GM21717 (cell line): ENCODE data around the gene MOCOS.
A peak's percentile ranks its signal among the peaks of the same experiment; 100 is the strongest.
"Not testable (repeated sequence)": the region's sequence is repeated elsewhere in the genome, so short reads cannot be mapped to it uniquely, and the experiment has no call there.

ENCODE experiments used
- ATAC-seq: cut with Tn5 transposase; IDR thresholded peaks from one replicate; pipeline ENCODE4 v1.9.1; 2021; ENCODE audit warnings: mild to moderate bottlenecking, moderate library complexity; ENCODE audit not compliant: unreplicated experiment

Gene MOCOS, protein sequence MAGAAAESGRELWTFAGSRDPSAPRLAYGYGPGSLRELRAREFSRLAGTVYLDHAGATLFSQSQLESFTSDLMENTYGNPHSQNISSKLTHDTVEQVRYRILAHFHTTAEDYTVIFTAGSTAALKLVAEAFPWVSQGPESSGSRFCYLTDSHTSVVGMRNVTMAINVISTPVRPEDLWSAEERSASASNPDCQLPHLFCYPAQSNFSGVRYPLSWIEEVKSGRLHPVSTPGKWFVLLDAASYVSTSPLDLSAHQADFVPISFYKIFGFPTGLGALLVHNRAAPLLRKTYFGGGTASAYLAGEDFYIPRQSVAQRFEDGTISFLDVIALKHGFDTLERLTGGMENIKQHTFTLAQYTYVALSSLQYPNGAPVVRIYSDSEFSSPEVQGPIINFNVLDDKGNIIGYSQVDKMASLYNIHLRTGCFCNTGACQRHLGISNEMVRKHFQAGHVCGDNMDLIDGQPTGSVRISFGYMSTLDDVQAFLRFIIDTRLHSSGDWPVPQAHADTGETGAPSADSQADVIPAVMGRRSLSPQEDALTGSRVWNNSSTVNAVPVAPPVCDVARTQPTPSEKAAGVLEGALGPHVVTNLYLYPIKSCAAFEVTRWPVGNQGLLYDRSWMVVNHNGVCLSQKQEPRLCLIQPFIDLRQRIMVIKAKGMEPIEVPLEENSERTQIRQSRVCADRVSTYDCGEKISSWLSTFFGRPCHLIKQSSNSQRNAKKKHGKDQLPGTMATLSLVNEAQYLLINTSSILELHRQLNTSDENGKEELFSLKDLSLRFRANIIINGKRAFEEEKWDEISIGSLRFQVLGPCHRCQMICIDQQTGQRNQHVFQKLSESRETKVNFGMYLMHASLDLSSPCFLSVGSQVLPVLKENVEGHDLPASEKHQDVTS

DNA sequence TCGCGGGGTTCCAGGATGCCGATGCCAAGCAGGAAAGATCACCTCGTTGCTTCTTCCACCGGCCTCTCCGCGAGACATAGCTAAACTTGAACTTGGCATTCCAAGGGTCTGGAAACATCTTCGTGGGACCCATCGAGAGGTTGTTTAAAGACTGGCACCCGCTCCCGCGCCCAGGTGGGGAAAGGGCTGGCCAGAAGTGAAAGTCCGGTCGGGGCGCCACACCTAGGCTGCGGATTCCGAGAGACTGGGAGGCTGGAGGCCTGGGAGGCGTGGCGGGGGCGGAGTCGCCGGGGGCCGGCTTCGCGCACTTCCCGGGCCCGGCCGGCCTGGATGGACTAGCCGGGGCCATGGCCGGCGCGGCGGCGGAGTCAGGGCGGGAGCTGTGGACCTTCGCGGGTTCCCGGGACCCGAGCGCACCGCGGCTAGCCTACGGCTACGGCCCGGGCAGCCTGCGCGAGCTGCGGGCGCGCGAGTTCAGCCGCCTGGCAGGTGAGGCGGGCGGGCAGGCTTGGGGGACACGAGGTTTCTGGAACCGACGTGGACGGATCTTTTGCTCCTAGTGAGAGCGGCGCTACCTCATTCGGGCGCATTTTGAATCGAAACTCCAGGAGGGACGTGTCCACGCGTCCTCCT, at the start of gene MOCOS:
Gene MOCOS, plus strand, starts transcription at position 305 of the 633 bp plus-strand sequence. Its CDS starts 43 bp downstream, at position 348.
- ATAC-seq: peak; percentile 87

DNA sequence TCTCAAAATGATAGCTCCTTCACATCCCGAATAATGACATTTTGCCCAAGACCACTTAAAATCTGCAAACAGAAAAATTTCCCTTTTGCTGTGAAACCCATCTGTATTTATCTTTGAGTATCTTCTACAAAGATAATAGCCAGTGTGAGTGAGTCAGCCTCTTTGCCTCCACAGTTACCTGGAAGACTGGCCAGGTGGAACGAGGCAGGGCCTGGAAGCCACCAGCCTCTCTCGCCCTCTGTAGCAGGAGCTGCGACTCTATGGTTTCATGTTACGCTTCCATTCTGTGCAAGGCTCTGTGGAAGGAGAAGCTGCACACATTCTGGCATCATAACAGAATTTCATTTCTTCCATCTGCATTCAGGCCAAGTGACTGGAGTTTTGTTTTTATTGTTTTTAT, 48.1 kb upstream of the MOCOS start:
- ATAC-seq: no peak

- no peak for ATAC-seq
Observed at GRCh38 chr18:36141576-36141975, 45.7 kb upstream of the MOCOS start.

DNA sequence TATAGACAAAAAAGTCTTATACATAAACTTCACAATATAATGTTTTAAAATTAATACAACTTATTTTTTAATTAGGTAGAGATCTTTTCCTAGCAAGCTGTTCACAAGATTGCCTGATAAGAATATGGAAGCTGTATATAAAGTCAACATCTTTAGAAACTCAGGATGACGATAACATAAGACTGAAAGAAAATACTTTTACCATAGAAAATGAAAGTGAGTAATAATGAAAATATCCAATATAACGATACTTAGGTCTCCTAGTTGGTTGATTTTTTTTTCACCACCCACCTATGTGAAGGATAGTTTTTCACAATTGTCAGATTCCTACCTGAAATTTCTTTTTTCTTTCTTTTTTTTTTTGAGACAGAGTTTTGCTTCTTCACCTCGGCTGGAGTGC, 44.5 kb upstream of the MOCOS start:
- no peak for ATAC-seq

DNA sequence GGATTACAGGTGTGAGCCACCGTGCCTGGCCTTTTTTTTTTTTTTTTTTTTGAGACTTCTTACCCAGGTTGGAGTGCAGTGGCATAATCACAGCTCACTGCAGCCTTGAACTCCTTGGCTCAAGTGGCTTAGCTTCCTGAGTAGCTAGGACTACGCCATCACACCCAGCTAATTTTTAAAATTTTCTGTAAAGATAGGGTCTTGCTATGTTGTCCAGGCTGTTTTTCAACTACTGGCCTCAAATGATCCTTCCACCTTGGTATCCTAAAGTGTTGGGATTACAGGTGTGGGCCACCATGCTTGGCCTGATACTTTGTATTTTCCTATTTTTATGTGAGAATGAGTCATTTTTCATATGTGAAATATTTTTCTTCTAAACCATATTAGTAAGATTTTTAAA, 43.9 kb upstream of the MOCOS start:
- no peak for ATAC-seq

- ATAC-seq: peak; percentile 99
Observed at GRCh38 chr18:36149514-36150289, 37.6 kb upstream of the MOCOS start.

DNA sequence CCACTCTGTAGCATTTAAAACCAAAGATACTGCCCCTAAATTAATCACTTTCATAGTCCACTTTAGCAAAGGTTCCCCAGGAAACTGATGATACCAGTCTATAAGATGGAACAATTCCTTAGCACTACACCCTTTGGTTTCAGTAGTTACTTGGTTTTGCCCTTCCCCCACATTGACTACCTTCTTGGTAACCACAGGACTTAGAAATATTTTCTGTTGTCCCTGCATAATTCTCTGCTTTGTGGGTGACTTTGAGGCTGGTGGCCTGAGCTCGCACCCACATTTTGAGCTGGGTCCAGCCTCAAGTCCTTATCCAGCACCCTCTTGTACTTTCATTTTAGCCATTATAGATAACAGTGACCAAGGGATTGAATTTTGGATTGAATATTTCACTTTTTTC, 34.5 kb upstream of the MOCOS start:
- no peak for ATAC-seq

- no peak for ATAC-seq
Observed at GRCh38 chr18:36153203-36153602, 34.1 kb upstream of the MOCOS start.

DNA sequence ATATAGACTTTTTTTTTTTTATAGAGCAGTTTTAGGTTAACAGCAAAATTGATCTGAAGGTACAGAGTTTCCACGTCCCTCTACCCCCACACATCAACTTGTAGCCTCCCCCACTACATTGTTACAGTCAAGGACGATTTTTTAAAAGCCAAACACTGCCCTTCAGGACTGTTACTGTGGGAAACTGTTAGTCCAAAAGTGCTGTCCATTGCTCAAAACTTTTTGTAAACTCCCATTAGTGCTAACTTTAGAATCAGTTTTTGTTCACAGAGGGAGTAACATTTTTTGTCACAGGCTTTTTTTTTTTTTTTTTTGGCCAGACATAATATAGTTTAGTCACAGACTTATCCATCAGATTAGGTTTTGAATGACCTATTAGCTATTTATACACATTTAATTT, 33.5 kb upstream of the MOCOS start:
- no peak for ATAC-seq

DNA sequence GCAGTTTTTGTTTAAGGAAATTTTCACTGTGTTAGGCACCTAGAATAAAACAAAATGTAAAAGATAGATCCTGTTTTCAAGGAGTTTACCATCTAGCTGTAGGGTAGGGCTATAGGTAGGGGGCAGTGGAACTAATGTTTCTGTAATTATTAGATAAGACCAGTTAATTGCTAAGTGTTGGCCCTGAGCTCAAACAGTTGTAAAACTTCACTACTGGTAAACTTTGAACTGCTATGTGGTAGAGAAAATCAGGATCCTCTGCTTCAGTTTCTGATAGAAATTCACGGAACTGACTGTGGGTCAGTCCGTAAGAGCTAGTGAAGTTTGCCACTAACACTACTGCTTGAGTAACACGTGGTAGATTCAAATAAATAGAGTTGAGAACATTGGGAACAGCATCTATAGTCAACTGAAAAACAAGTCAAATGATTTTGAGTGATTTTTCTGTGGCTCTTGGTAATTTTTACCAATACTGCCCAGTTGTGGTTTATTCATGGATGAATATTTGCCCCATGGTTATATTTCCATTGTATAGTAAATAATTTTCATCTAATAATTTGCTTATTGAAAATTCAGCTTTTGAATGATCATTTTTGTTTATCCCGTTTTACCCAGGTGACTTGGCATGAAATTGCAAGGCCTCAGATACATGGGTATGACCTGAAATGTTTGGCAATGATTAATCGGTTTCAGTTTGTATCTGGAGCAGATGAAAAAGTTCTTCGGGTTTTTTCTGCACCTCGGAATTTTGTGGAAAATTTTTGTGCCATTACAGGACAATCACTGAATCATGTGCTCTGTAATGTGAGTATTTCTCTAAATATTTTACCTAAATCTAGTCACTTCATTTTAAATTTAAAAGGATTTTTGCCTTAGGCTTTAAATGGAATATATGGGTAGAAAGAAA, 31.2 kb upstream of the MOCOS start:
- no peak for ATAC-seq

DNA sequence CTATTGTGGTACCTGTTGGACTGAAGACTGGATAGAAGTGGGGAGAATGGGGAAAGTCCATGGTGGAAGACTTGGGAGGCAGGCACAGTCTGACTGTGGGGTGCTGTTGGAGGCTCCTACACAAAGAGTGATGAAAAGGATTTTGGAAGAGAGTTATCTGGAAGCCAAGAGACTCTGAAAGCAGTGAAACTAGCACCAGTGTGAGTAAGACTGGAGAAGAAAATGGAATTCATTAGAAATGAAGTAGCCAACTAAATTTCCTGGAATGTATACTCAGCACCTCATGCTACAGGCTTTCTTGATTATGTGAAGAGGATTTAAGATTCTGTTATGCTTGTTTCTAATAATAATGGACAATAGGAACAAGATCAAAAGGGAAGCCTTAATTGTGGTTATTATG, 29.9 kb upstream of the MOCOS start:
- no peak for ATAC-seq

GRCh38 chr18:36158266-36158867, 28.9 kb upstream of the MOCOS start:
- no peak for ATAC-seq

GRCh38 chr18:36160959-36161371, 26.3 kb upstream of the MOCOS start:
- ATAC-seq: no peak

GRCh38 chr18:36162981-36163380, 24.3 kb upstream of the MOCOS start:
- ATAC-seq: no peak

GRCh38 chr18:36167692-36168218, 19.5 kb upstream of the MOCOS start:
- ATAC-seq: no peak

- ATAC-seq: not testable (repeated sequence)
Observed at GRCh38 chr18:36168296-36168695, 19.0 kb upstream of the MOCOS start.

GRCh38 chr18:36169938-36170337, 17.4 kb upstream of the MOCOS start:
- no peak for ATAC-seq

DNA sequence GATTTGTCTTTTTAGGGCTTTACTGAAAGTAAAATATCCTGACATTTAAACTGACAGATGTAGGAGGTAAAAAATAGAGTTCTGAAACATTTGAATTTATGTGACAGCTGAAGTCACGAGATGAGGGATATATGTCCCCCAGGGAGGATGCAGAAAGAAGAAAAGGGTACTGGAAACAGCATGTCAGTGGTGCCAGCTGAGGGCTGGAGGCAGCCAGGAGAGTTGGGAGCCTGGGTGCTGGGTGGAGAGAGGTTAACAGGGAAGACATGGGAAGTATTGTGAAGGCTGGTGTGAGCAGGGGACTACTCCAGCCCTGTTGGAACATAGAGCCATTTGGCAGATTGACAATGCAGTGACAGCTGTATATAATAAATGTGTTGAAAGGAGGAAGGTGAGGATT, 11.8 kb upstream of the MOCOS start:
- no peak for ATAC-seq

DNA sequence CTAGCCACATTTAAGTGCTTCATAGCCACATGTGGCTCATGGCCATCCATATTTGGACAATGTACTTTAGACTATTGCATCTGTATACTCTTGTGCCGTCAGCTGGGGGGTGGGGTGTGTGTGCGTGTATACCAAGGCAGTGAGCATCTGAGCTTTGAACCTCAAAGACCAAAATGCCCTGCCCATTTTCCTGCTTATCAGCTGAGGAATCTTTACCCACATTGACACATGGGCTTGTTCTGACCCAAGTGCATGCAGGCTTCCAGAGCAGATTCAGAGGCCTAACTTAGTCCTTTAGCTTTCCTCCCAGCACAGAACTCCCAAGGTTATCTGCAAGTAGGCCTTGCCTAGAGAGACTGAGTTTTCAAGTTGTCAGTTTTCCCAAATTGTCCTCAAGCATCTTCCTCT, 11.1 kb upstream of the MOCOS start:
- no peak for ATAC-seq
